Kidney glomerular epithelial cell (primary cell): ENCODE measurements around the gene CAVIN2.
A peak's percentile ranks its signal among the peaks of the same experiment; 100 is the strongest.

Source experiments
- DNase-seq: peaks from one replicate; lab custom pipeline; 2025; lab: John Stamatoyannopoulos, UW

Gene CAVIN2

GRCh38 chr2:191864628-191865374 lies 17.9 kb upstream of the CAVIN2 start:
- no peak for DNase-seq

- DNase-seq = no peak
Measured at GRCh38 chr2:191863988-191864387, 17.1 kb upstream of the CAVIN2 start.

- DNase-seq = no peak
Measured at GRCh38 chr2:191862156-191862775, 15.4 kb upstream of the CAVIN2 start.

GRCh38 chr2:191860760-191861466 lies 14.0 kb upstream of the CAVIN2 start:
- no peak for DNase-seq

- DNase-seq = no peak
Measured at GRCh38 chr2:191859681-191860080, 12.8 kb upstream of the CAVIN2 start.

GRCh38 chr2:191857886-191858285 lies 11.0 kb upstream of the CAVIN2 start:
- DNase-seq = no peak

- no peak for DNase-seq
Measured at GRCh38 chr2:191857259-191857805, 10.4 kb upstream of the CAVIN2 start.

- no peak for DNase-seq
Measured at GRCh38 chr2:191856111-191856876, 9.4 kb upstream of the CAVIN2 start.

GRCh38 chr2:191855382-191855781 lies 8.5 kb upstream of the CAVIN2 start:
- no peak for DNase-seq

GRCh38 chr2:191854382-191855372 lies 7.8 kb upstream of the CAVIN2 start:
- peak; percentile 25 for DNase-seq

- no peak for DNase-seq
Measured at GRCh38 chr2:191853843-191854242, 7.0 kb upstream of the CAVIN2 start.

GRCh38 chr2:191851158-191851557 lies 4.3 kb upstream of the CAVIN2 start:
- no peak for DNase-seq

GRCh38 chr2:191848771-191849767 lies 2.2 kb upstream of the CAVIN2 start:
- peak; percentile 6 for DNase-seq

- no peak for DNase-seq
Measured at GRCh38 chr2:191847764-191848163, 876 bp upstream of the CAVIN2 start.

- no peak for DNase-seq
Measured at GRCh38 chr2:191845876-191846514, 893 bp downstream of the CAVIN2 start.

GRCh38 chr2:191845248-191845715 lies 1.6 kb downstream of the CAVIN2 start:
- DNase-seq = peak; percentile 36

GRCh38 chr2:191844706-191845105 lies 2.2 kb downstream of the CAVIN2 start:
- DNase-seq = no peak

GRCh38 chr2:191840921-191841320 lies 6.0 kb downstream of the CAVIN2 start:
- no peak for DNase-seq
